Esophagus muscularis mucosa (tissue), 4 donors: ENCODE results near the gene USP5.

Experiments
- EP300 ChIP-seq: sonication (generic); formaldehyde crosslinking; IDR thresholded peaks from one replicate; pipeline ENCODE4 v1.6.1; 2017; ENCODE audit warnings: antibody characterized with exemption
- POLR2A ChIP-seq: fragments of 450-650 bp; IDR thresholded peaks from one replicate; pipeline ENCODE4 v1.6.1; 2017; ENCODE audit warnings: antibody characterized with exemption, moderate library complexity, mild to moderate bottlenecking, low read depth
- POLR2AphosphoS5 ChIP-seq, 2 donors: sonication (generic); formaldehyde crosslinking; IDR thresholded peaks; one replicate each; pipeline ENCODE4 v1.6.1; 2017; ENCODE audit warnings: antibody characterized with exemption in 2 of 2
- TF ChIP-seq, protein P1 (sequence below), 3 experiments: fragments of 200-600 bp in 2 of 3; fragments of 450-650 bp in 1 of 3; sonication (generic) in 2 of 3; IDR thresholded peaks; one replicate each; pipeline ENCODE4 v1.5.1; 2017 to 2019; ENCODE audit warnings: antibody characterized with exemption in 3 of 3, mild to moderate bottlenecking in 2 of 3, moderate library complexity in 1 of 3

DNA sequence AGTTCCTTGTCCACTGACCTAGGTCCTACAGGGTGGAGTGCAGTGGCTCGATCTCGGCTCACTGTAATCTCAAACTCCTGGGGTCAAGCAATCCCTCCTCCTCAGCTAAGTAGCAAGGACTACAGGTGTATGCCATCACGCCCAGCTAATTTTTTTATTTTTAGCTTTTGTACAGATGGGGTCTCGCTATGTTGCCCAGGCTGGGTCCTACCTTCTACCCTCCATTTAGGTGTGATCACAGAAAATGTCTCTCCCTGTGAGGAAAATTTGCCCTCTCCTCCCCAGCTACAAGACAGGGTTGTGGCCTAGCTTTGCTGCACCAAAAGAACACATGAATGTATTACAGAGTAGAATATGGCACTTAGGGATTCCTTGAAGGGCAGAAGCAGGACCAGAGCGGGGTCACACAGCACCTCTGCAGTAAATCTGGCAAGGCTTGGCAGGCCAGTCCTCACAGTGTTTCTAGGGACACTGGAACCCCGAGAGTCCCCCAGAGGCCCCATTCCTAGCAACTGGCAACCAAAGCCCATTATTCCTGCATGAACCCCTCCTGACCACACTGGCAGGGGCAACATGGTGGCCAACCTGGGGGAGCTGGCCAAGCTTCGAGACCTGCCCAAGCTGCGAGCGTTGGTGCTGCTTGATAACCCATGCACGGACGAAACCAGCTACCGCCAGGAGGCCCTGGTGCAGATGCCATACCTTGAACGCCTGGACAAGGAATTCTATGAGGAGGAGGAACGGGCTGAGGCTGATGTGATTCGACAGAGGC is 60.4 kb downstream of the USP5 start:
- TF ChIP-seq, protein P1, sequence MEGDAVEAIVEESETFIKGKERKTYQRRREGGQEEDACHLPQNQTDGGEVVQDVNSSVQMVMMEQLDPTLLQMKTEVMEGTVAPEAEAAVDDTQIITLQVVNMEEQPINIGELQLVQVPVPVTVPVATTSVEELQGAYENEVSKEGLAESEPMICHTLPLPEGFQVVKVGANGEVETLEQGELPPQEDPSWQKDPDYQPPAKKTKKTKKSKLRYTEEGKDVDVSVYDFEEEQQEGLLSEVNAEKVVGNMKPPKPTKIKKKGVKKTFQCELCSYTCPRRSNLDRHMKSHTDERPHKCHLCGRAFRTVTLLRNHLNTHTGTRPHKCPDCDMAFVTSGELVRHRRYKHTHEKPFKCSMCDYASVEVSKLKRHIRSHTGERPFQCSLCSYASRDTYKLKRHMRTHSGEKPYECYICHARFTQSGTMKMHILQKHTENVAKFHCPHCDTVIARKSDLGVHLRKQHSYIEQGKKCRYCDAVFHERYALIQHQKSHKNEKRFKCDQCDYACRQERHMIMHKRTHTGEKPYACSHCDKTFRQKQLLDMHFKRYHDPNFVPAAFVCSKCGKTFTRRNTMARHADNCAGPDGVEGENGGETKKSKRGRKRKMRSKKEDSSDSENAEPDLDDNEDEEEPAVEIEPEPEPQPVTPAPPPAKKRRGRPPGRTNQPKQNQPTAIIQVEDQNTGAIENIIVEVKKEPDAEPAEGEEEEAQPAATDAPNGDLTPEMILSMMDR (IDR thresholded peaks at IDR 0.05): no peak
- TF ChIP-seq EP300 (no peak), POLR2A (no peak), POLR2AphosphoS5 (IDR thresholded peaks at IDR 0.05) (no peak)
